Neural cell (in vitro differentiated cells): ENCODE results near the gene METTL9.

ENCODE experiments used
- CTCF ChIP-seq: fragments of 450-650 bp; IDR thresholded peaks from 2 replicates; pipeline ENCODE4 v1.5.1; 2014; ENCODE audit warnings: antibody characterized with exemption, mild to moderate bottlenecking, moderate library complexity; ENCODE audit not compliant: poor library complexity, severe bottlenecking
- EP300 ChIP-seq: fragments of 450-650 bp; conservative IDR thresholded peaks from 2 replicates; pipeline ENCODE4 v1.6.1; 2014; ENCODE audit warnings: antibody characterized with exemption, mild to moderate bottlenecking, moderate library complexity; ENCODE audit not compliant: poor library complexity, severe bottlenecking
- EZH2 ChIP-seq: fragments of 200-600, 300-800 bp; shearing (Covaris generic), sonication (generic); IDR thresholded peaks from 2 replicates; pipeline ENCODE4 v1.6.1; 2014; ENCODE audit warnings: antibody characterized with exemption, low read length, borderline replicate concordance, mild to moderate bottlenecking; ENCODE audit not compliant: insufficient read depth, poor library complexity, severe bottlenecking
- POLR2AphosphoS5 ChIP-seq: IDR thresholded peaks from 2 replicates; pipeline ENCODE4 v1.6.1; 2012
- RAD21 ChIP-seq: fragments of 450-650 bp; conservative IDR thresholded peaks from 2 replicates; pipeline ENCODE4 v1.6.1; 2014; ENCODE audit warnings: antibody characterized with exemption, mild to moderate bottlenecking, moderate library complexity
- REST ChIP-seq: IDR thresholded peaks from 2 replicates; pipeline ENCODE4 v1.6.1; 2012; ENCODE audit warnings: borderline replicate concordance
- SMC3 ChIP-seq: fragments of 450-650 bp; conservative IDR thresholded peaks from 2 replicates; pipeline ENCODE4 v1.6.1; 2014; ENCODE audit warnings: antibody characterized with exemption, mild to moderate bottlenecking, moderate library complexity; ENCODE audit not compliant: poor library complexity
- TAF1 ChIP-seq: IDR thresholded peaks from 2 replicates; pipeline ENCODE4 v1.6.1; 2012; ENCODE audit warnings: low read depth

GRCh38 chr16:21659124-21659523 is 59.7 kb downstream of the METTL9 start:
- TF ChIP-seq EZH2 (no peak), CTCF (no peak), POLR2AphosphoS5 (no peak), SMC3 (no peak), EP300 (no peak), TAF1 (no peak), REST (no peak), RAD21 (no peak)
